K562 (cell line): ENCODE results near the gene CELA3A. TPM values are rescaled to one million over a fixed set of nuclear protein-coding genes. Genes with fewer than 3 reads are reported as not detected.
A peak's percentile ranks its signal among the peaks of the same experiment; 100 is the strongest.

ENCODE experiments used
- ADNP ChIP-seq: fragments of 200-800 bp; sonication (Bioruptor generic); IDR thresholded peaks from 2 replicates; pipeline ENCODE4 v1.6.1; 2016; ENCODE audit warnings: missing genetic modification characterization, missing compliant biosample characterization
- CBX8 ChIP-seq: fragments of 200-600 bp; sonication (generic); IDR thresholded peaks from 2 replicates; pipeline ENCODE4 v1.6.1; 2012; ENCODE audit warnings: borderline replicate concordance, mixed run types, low read depth, mild to moderate bottlenecking, moderate library complexity, mixed read lengths, low read length, control low read depth, inconsistent platforms; ENCODE audit not compliant: poor library complexity, severe bottlenecking; ENCODE audit errors: extremely low read depth
- SETDB1 ChIP-seq: IDR thresholded peaks from one replicate; pipeline ENCODE4 v1.6.1; 2012; ENCODE audit warnings: low read length, control low read depth, inconsistent platforms
- ZNF766 ChIP-seq: fragments of 200-800 bp; sonication (Bioruptor generic); conservative IDR thresholded peaks from 2 replicates; pipeline ENCODE4 v1.6.1; 2016; ENCODE audit warnings: missing genetic modification characterization, missing compliant biosample characterization
- polyA plus RNA-seq, 8 experiments: library from polyadenylated mRNA; depleted of rRNA in 4 of 8; stranded (reverse) in 5 of 8; unstranded in 3 of 8; fragments of >200 nt; fragmentation: Nextera tagmentation in 2 of 8; fragmentation: Illumina TruSeq in 1 of 8; extraction: Ambion mirVana in 2 of 8; extraction: Trizol in 1 of 8; gene quantifications; 2 replicates each; pipeline versions ENCODE4 v1.2.1 to v1.2.3, GENCODE V29; 2011 to 2014; ENCODE audit warnings: inconsistent platforms in 1 of 8, missing spikeins in 1 of 8
- total RNA-seq, 7 experiments: library from RNA; depleted of rRNA in 6 of 7; stranded (reverse); fragments of >200 nt in 6 of 7; fragmentation: Illumina TruSeq in 2 of 7; extraction: Trizol in 2 of 7; gene quantifications; 2 replicates each; pipeline versions ENCODE4 v1.2.1 to v1.2.3, GENCODE V29; 2011 to 2021; ENCODE audit warnings: low replicate concordance in 1 of 7
- TF ChIP-seq, protein P1 (sequence below), 2 experiments: fragments of 450-650 bp in 1 of 2; sonication (generic) in 1 of 2; formaldehyde crosslinking in 1 of 2; IDR thresholded peaks; 2 replicates each; pipeline versions ENCODE4 v1.7.1 to v1.9.0; 2016 to 2022; ENCODE audit warnings: inconsistent platforms in 1 of 2, mild to moderate bottlenecking in 1 of 2, missing genetic modification reagents in 1 of 2
- TF ChIP-seq, protein P2 (sequence below): fragments of 450-650 bp; formaldehyde crosslinking; IDR thresholded peaks from 2 replicates; pipeline ENCODE4 v1.4.0; 2022; ENCODE audit warnings: missing genetic modification characterization
- TF ChIP-seq, protein P3 (sequence below): fragments of 250-450 bp; sonication (Bioruptor Pico); IDR thresholded peaks from 2 replicates; pipeline ENCODE4 v1.8.0; 2021; ENCODE audit warnings: mild to moderate bottlenecking, moderate library complexity

Gene CELA3A
- total and polyA plus RNA-seq, 9 of the 15 experiments (the other 6 are each of a cell fraction or from before 2014, with no cell fraction given), result 5.4 TPM; not detected in 8

DNA sequence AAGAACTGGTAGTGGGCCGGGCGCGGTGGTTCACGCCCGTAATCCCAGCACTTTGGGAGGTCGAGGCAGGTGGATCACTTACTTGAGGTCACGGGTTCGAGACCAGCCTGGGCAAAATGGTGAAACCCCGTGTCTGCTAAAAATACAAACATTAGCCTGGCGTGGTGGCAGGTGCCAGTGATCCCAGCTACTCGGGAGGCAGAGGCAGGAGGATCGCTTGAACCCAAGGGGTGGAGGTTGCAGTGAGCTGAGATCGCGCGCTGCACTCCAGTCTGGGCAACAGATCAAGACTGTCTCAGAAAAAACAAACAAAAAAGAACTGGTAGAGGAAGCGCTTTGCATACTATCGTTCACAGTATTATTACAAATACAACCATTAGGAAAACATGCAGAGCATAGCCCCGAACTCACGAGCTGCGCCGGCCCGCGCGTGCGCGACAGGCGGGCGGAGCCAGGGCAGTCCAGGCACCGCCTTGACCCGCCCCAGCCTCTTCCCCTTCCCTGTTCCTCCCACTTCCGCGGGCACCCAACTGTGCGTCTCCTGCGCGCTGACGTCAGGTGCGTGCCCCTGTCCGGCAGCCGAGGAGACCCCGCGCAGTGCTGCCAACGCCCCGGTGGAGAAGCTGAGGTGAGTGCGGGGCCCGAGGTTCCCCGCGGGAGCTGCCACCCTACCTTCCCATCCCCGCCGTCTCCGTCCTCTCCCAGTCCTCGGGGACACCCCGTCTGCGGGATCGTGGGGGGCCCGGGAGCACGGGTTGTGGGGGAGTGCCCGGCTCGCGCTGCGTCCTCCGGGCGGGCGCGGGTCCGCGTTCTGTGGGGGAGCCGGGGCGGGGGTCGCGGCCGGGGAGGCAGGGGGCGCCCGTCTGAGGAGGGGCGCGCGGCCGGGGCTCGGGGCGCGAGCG lies 50.9 kb downstream of the CELA3A start, which contains the start of gene CDC42 (continued):
- TF ChIP-seq, protein P1, sequence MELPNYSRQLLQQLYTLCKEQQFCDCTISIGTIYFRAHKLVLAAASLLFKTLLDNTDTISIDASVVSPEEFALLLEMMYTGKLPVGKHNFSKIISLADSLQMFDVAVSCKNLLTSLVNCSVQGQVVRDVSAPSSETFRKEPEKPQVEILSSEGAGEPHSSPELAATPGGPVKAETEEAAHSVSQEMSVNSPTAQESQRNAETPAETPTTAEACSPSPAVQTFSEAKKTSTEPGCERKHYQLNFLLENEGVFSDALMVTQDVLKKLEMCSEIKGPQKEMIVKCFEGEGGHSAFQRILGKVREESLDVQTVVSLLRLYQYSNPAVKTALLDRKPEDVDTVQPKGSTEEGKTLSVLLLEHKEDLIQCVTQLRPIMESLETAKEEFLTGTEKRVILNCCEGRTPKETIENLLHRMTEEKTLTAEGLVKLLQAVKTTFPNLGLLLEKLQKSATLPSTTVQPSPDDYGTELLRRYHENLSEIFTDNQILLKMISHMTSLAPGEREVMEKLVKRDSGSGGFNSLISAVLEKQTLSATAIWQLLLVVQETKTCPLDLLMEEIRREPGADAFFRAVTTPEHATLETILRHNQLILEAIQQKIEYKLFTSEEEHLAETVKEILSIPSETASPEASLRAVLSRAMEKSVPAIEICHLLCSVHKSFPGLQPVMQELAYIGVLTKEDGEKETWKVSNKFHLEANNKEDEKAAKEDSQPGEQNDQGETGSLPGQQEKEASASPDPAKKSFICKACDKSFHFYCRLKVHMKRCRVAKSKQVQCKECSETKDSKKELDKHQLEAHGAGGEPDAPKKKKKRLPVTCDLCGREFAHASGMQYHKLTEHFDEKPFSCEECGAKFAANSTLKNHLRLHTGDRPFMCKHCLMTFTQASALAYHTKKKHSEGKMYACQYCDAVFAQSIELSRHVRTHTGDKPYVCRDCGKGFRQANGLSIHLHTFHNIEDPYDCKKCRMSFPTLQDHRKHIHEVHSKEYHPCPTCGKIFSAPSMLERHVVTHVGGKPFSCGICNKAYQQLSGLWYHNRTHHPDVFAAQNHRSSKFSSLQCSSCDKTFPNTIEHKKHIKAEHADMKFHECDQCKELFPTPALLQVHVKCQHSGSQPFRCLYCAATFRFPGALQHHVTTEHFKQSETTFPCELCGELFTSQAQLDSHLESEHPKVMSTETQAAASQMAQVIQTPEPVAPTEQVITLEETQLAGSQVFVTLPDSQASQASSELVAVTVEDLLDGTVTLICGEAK (IDR thresholded peaks at IDR 0.05), result peak; percentile 50; the same call in 1 of the 2 replicates
- TF ChIP-seq, protein P1 (CRISPR knock-in tag; IDR thresholded peaks at IDR 0.05), result no peak
- TF ChIP-seq, protein P2, sequence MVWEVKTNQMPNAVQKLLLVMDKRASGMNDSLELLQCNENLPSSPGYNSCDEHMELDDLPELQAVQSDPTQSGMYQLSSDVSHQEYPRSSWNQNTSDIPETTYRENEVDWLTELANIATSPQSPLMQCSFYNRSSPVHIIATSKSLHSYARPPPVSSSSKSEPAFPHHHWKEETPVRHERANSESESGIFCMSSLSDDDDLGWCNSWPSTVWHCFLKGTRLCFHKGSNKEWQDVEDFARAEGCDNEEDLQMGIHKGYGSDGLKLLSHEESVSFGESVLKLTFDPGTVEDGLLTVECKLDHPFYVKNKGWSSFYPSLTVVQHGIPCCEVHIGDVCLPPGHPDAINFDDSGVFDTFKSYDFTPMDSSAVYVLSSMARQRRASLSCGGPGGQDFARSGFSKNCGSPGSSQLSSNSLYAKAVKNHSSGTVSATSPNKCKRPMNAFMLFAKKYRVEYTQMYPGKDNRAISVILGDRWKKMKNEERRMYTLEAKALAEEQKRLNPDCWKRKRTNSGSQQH (CRISPR knock-in tag), result peak; percentile 79; the same call in 1 of the 2 replicates
- no peak for TF ChIP-seq CBX8
- TF ChIP-seq SETDB1, result no peak
- peak; percentile 97 for TF ChIP-seq ADNP (tag)
- no peak for TF ChIP-seq ZNF766 (CRISPR knock-in tag)
- TF ChIP-seq, protein P3, sequence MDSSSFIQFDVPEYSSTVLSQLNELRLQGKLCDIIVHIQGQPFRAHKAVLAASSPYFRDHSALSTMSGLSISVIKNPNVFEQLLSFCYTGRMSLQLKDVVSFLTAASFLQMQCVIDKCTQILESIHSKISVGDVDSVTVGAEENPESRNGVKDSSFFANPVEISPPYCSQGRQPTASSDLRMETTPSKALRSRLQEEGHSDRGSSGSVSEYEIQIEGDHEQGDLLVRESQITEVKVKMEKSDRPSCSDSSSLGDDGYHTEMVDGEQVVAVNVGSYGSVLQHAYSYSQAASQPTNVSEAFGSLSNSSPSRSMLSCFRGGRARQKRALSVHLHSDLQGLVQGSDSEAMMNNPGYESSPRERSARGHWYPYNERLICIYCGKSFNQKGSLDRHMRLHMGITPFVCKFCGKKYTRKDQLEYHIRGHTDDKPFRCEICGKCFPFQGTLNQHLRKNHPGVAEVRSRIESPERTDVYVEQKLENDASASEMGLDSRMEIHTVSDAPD (CRISPR knock-in tag), result no peak
